Right hindlimb (tissue), 1 donor: ENCODE measurements around the gene SHOC1.
A peak's percentile ranks its signal among the peaks of the same experiment; 100 is the strongest.
"Not testable (repeated sequence)": the region's sequence is repeated elsewhere in the genome, so short reads cannot be mapped to it uniquely, and the experiment has no call there.

Experiments
- DNase-seq: peaks from one replicate; pipeline ENCODE4 v3.0.0-alpha.2; 2018

SHOC1 gene

GRCh38 chr9:111804636-111805035 lies 9.9 kb upstream of the SHOC1 start:
- no peak for DNase-seq

- no peak for DNase-seq
Observed at GRCh38 chr9:111803924-111804323, 9.2 kb upstream of the SHOC1 start.

- DNase-seq: no peak
Observed at GRCh38 chr9:111799915-111800526, 5.3 kb upstream of the SHOC1 start.

GRCh38 chr9:111799506-111799905 lies 4.8 kb upstream of the SHOC1 start:
- no peak for DNase-seq

GRCh38 chr9:111798786-111799185 lies 4.0 kb upstream of the SHOC1 start:
- no peak for DNase-seq

GRCh38 chr9:111795557-111795839 lies 761 bp upstream of the SHOC1 start:
- no peak for DNase-seq

GRCh38 chr9:111791821-111792220 lies 2.9 kb downstream of the SHOC1 start:
- not testable (repeated sequence) for DNase-seq

- no peak for DNase-seq
Observed at GRCh38 chr9:111789881-111790280, 4.9 kb downstream of the SHOC1 start.

GRCh38 chr9:111783857-111784256 lies 10.9 kb downstream of the SHOC1 start:
- DNase-seq: no peak

- no peak for DNase-seq
Observed at GRCh38 chr9:111783424-111783823, 11.3 kb downstream of the SHOC1 start.

- DNase-seq: no peak
Observed at GRCh38 chr9:111766066-111766465, 28.7 kb downstream of the SHOC1 start.

GRCh38 chr9:111762556-111762955 lies 32.2 kb downstream of the SHOC1 start:
- no peak for DNase-seq

- DNase-seq: peak; percentile 47
Observed at GRCh38 chr9:111759762-111760639, 34.7 kb downstream of the SHOC1 start.

- no peak for DNase-seq
Observed at GRCh38 chr9:111754800-111755199, 39.9 kb downstream of the SHOC1 start.

- no peak for DNase-seq
Observed at GRCh38 chr9:111752455-111752854, 42.3 kb downstream of the SHOC1 start.
